Lung (tissue), 12 donors: ENCODE data around the gene LRRK1. TPM values are rescaled to one million over a fixed set of nuclear protein-coding genes. Genes with fewer than 3 reads are reported as not detected.

Experiments used
- ATAC-seq: fragments of 200-7000 bp; cut with Tn5 transposase; one replicate; pipeline ENCODE4 v1.9.1; 2020; ENCODE audit warnings: moderate number of reproducible peaks; ENCODE audit not compliant: insufficient read depth, low FRiP score
- DNase-seq, 3 donors: peaks; one replicate each; pipeline ENCODE4 v3.0.0-alpha.2; 2013 to 2017
- H3K27ac ChIP-seq, 2 donors: one replicate each; pipeline ENCODE4 v1.5.1; 2013; ENCODE audit warnings: mild to moderate bottlenecking in 2 of 2, moderate library complexity in 2 of 2, control low read depth in 1 of 2, inconsistent platforms in 1 of 2, low read depth in 1 of 2, low read length in 1 of 2
- H3K27me3 ChIP-seq, 3 donors: one replicate each; pipeline ENCODE4 v1.5.1; 2013; ENCODE audit warnings: low read length in 2 of 3; ENCODE audit not compliant: control insufficient read depth in 3 of 3, insufficient read depth in 3 of 3
- H3K36me3 ChIP-seq, 4 donors: one replicate each; pipeline ENCODE4 v1.5.1; 2013; ENCODE audit warnings: low read length in 4 of 4, mild to moderate bottlenecking in 1 of 4, moderate library complexity in 1 of 4; ENCODE audit not compliant: control insufficient read depth in 4 of 4, insufficient read depth in 4 of 4
- H3K4me1 ChIP-seq, 5 donors: one replicate each; pipeline ENCODE4 v1.5.1; 2013; ENCODE audit warnings: low read length in 5 of 5, mild to moderate bottlenecking in 2 of 5, moderate library complexity in 1 of 5; ENCODE audit not compliant: control insufficient read depth in 5 of 5, insufficient read depth in 5 of 5
- H3K4me3 ChIP-seq: one replicate; pipeline ENCODE4 v1.5.1; 2013; ENCODE audit warnings: mild to moderate bottlenecking, control low read depth, moderate library complexity
- H3K9ac ChIP-seq, 2 donors: one replicate each; pipeline ENCODE4 v1.5.1; 2013; ENCODE audit warnings: low read length in 2 of 2, control low read depth in 1 of 2; ENCODE audit not compliant: insufficient read depth in 1 of 2
- H3K9me3 ChIP-seq, 4 donors: one replicate each; pipeline ENCODE4 v1.5.1; 2013; ENCODE audit warnings: low read length in 3 of 4, mild to moderate bottlenecking in 1 of 4, moderate library complexity in 1 of 4; ENCODE audit not compliant: control insufficient read depth in 4 of 4, insufficient read depth in 3 of 4
- CTCF ChIP-seq: IDR thresholded peaks from 2 replicates; pipeline ENCODE4 v1.5.1; 2012; ENCODE audit warnings: mild to moderate bottlenecking; ENCODE audit errors: control extremely low read depth, extremely low read depth
- WGBS, 2 donors: extraction: QIAGEN DNeasy Blood & Tissue Kit; methylation state at CpG; one replicate each; pipeline ENCODE4 v1.1.7; 2013; 5-methylcytosine and 5-hydroxymethylcytosine counted together
- polyA plus RNA-seq, 2 donors: library from polyadenylated mRNA; stranded (reverse); fragments of 200-250 nt; gene quantifications; one replicate each; pipeline ENCODE4 v1.2.1, GENCODE V29; 2013
- total RNA-seq, 2 donors: library from RNA; depleted of rRNA in 1 of 2; stranded (reverse); fragments of >200 nt in 1 of 2; gene quantifications; one replicate each; pipeline ENCODE4 v1.2.1, GENCODE V29; 2014 to 2021
- donor health status: control.
- donor health status: control.
- donor health status: Bipolar disorder and iron deficiency.
- donor health status: healthy.
- donor health status: DM: yes; HTN: yes; CAD: no.

Gene LRRK1
- total and polyA plus RNA-seq, 4 donors: 5.7 to 22.9 (median 9.7) TPM

DNA sequence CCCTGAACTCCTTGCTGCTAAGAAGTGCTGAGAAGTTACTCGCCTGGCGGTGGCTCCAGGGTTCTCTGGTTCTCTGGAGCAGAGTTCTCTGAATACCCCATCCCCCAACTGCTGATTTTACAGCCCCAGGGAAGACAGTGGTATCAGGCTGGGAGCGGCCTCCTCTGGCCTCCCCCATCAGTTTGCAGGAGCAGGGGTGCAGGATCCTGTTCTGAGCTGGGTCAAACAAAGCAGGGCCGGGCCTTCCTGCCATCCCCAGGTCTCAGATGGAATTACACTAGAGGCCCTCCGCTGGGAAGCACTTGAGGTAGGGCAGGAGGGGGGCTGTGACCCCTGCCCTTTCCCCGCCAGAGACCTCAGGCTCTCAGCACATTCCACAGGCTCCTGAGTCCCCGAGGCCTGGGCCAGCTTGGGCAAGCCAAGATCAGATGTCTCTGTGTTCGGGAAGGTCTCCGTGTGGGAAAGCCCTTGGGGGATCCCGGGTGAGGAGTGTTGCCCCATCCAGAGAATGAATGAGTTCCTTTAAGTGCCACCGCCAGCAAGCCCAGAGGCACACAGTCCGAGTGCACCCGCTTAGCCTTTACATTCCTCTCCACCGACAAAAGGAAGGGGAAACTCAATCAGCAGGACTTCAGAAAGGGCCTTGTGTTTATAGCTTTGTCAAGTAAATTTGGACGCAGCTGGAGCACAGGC lies 149.9 kb downstream of the LRRK1 start:
- DNase-seq (peak in 2 of 3 donors; percentile 82 to 93), ATAC-seq (no peak)
- H3K9me3 ChIP-seq: no peaks in the 10 kb centered on the region
- peak overlapping the region in 1 of 2 donors; percentile 71 for H3K27ac ChIP-seq
- H3K4me3 ChIP-seq: no peak overlapping the region
- no peaks in the 10 kb centered on the region for H3K27me3 ChIP-seq
- peaks cover 0 to 21% (median 0%) of the 10 kb centered on the region in 4 donors for H3K36me3 ChIP-seq
- 63 to 74% methylated on average over 15 of the region's 15 CpGs for WGBS, 2 donors
- TF ChIP-seq CTCF: no peak
- H3K9ac ChIP-seq: peak overlapping the region in 1 of 2 donors; percentile 58
- peaks cover 0 to 48% (median 30%) of the 10 kb centered on the region in 5 donors for H3K4me1 ChIP-seq

- H3K36me3 ChIP-seq: peaks cover 0 to 21% (median 0%) of the 10 kb centered on the region in 4 donors
- H3K27ac ChIP-seq: no peak overlapping the region
- DNase-seq (peak in 1 of 3 donors; percentile 95), ATAC-seq (no peak)
- no peak overlapping the region for H3K4me3 ChIP-seq
- no peaks in the 10 kb centered on the region for H3K9me3 ChIP-seq
- no peak for TF ChIP-seq CTCF
- no peak overlapping the region for H3K9ac ChIP-seq
- H3K4me1 ChIP-seq: peaks cover 0 to 43% (median 25%) of the 10 kb centered on the region in 5 donors
- no peaks in the 10 kb centered on the region for H3K27me3 ChIP-seq
- WGBS, 2 donors: 76 to 79% methylated on average over 4 of the region's 4 CpGs
Measured at GRCh38 chr15:101069654-101069973, 150.5 kb downstream of the LRRK1 start.

GRCh38 chr15:101070024-101070423 lies 150.9 kb downstream of the LRRK1 start:
- H3K4me3 ChIP-seq: no peak overlapping the region
- no peaks in the 10 kb centered on the region for H3K27me3 ChIP-seq
- no peak for DNase-seq
- ATAC-seq: no peak
- H3K9ac ChIP-seq: peak overlapping the region in 1 of 2 donors; percentile 4
- H3K9me3 ChIP-seq: no peaks in the 10 kb centered on the region
- WGBS, 2 donors: 88 to 95% methylated on average over 6 of the region's 6 CpGs
- peaks cover 0 to 39% (median 22%) of the 10 kb centered on the region in 5 donors for H3K4me1 ChIP-seq
- peaks cover 0 to 20% (median 0%) of the 10 kb centered on the region in 4 donors for H3K36me3 ChIP-seq
- peak overlapping the region; percentile 26 to 40 for H3K27ac ChIP-seq
- no peak for TF ChIP-seq CTCF
